ENCODE results near the gene RELN. TPM values are rescaled to one million over a fixed set of nuclear protein-coding genes. Genes with fewer than 3 reads are reported as not detected.

The RELN gene
- total RNA-seq, 1 experiment from 2014 or later = 4.3 TPM

- H3K4me3 Mint-ChIP-seq (ENCODE audit: unreplicated experiment) = no peak overlapping the region
- CTCF ChIA-PET = no interaction called here
- no peaks in the 10 kb centered on the region for H3K4me1 Mint-ChIP-seq (ENCODE audit: low read depth, unreplicated experiment)
- Histone ChIP-seq H3K27me3 (replicated peaks; ENCODE audit: control insufficient read depth, insufficient read depth, low read length) (no peaks in the 10 kb centered on the region), H3K4me1 (no peaks in the 10 kb centered on the region), H3K4me3 (ENCODE audit: low read depth, low read length) (no peak overlapping the region), H3K36me3 (ENCODE audit: control insufficient read depth, insufficient read depth, low read length) (no peaks in the 10 kb centered on the region), H3K9me3 (no peaks in the 10 kb centered on the region)
- DNase-seq = no peak
- no peaks in the 10 kb centered on the region for H3K36me3 Mint-ChIP-seq (ENCODE audit: insufficient read depth, unreplicated experiment)
- H3K27ac Mint-ChIP-seq (ENCODE audit: unreplicated experiment) = no peak overlapping the region
- intact Hi-C loops (cut with micrococcal nuclease; ENCODE audit: unreplicated experiment) = no loop called here
- TF ChIP-seq CTCF (IDR thresholded peaks at IDR 0.05; ENCODE audit: insufficient read depth in 1 of 2, low read depth in 1 of 2, low read length in 1 of 2, severe bottlenecking in 1 of 2, unreplicated experiment in 1 of 2) = no peak
- no peaks in the 10 kb centered on the region for H3K9me3 Mint-ChIP-seq (ENCODE audit: unreplicated experiment)
- POLR2A ChIA-PET = no interaction called here
- no peaks in the 10 kb centered on the region for H3K27me3 Mint-ChIP-seq (ENCODE audit: insufficient read depth, unreplicated experiment)
- BruUV-seq (replicated peaks) = no TSS peak
These were observed 212.0 kb downstream of the RELN start for GRCh38 chr7:103777440-103777839.

- no TSS peak for BruUV-seq (replicated peaks)
- CTCF ChIA-PET = no interaction called here
- Mint-ChIP-seq H3K27ac (ENCODE audit: unreplicated experiment) (no peak overlapping the region), H3K36me3 (ENCODE audit: insufficient read depth, unreplicated experiment) (no peaks in the 10 kb centered on the region), H3K9me3 (ENCODE audit: unreplicated experiment) (no peaks in the 10 kb centered on the region), H3K27me3 (ENCODE audit: insufficient read depth, unreplicated experiment) (no peaks in the 10 kb centered on the region), H3K4me3 (ENCODE audit: unreplicated experiment) (no peak overlapping the region), H3K4me1 (ENCODE audit: low read depth, unreplicated experiment) (no peaks in the 10 kb centered on the region)
- Histone ChIP-seq H3K4me3 (ENCODE audit: low read depth, low read length) (no peak overlapping the region), H3K36me3 (ENCODE audit: control insufficient read depth, insufficient read depth, low read length) (no peaks in the 10 kb centered on the region), H3K27me3 (replicated peaks; ENCODE audit: control insufficient read depth, insufficient read depth, low read length) (no peaks in the 10 kb centered on the region), H3K4me1 (no peaks in the 10 kb centered on the region), H3K9me3 (no peaks in the 10 kb centered on the region)
- POLR2A ChIA-PET = no interaction called here
- no peak for TF ChIP-seq CTCF (IDR thresholded peaks at IDR 0.05; ENCODE audit: insufficient read depth in 1 of 2, low read depth in 1 of 2, low read length in 1 of 2, severe bottlenecking in 1 of 2, unreplicated experiment in 1 of 2)
- intact Hi-C loops (cut with micrococcal nuclease; ENCODE audit: unreplicated experiment) = no loop called here
- DNase-seq = no peak
These were observed 215.7 kb downstream of the RELN start for GRCh38 chr7:103773726-103774125.

GRCh38 chr7:103772171-103772773 is 217.2 kb downstream of the RELN start:
- Mint-ChIP-seq H3K4me1 (ENCODE audit: low read depth, unreplicated experiment) (no peaks in the 10 kb centered on the region), H3K9me3 (ENCODE audit: unreplicated experiment) (no peaks in the 10 kb centered on the region)
- BruUV-seq (replicated peaks) = no TSS peak

More at GRCh38 chr7:103772171-103772773, 217.2 kb downstream of the RELN start:
- no peaks in the 10 kb centered on the region for H3K27me3 ChIP-seq (replicated peaks; ENCODE audit: control insufficient read depth, insufficient read depth, low read length)
- H3K4me3 Mint-ChIP-seq (ENCODE audit: unreplicated experiment) = no peak overlapping the region
- H3K9me3 ChIP-seq = no peaks in the 10 kb centered on the region
- H3K36me3 Mint-ChIP-seq (ENCODE audit: insufficient read depth, unreplicated experiment) = no peaks in the 10 kb centered on the region
- no peak overlapping the region for H3K4me3 ChIP-seq (ENCODE audit: low read depth, low read length)
- no peaks in the 10 kb centered on the region for H3K4me1 ChIP-seq
- intact Hi-C loops (cut with micrococcal nuclease; ENCODE audit: unreplicated experiment) = no loop called here
- TF ChIP-seq CTCF (IDR thresholded peaks at IDR 0.05; ENCODE audit: insufficient read depth in 1 of 2, low read depth in 1 of 2, low read length in 1 of 2, severe bottlenecking in 1 of 2, unreplicated experiment in 1 of 2) = no peak
- no peak for DNase-seq
- ChIA-PET POLR2A (no interaction called here), CTCF (interaction anchor here (0.6 kb wide), 1 partner anchor 135 kb away, joined by 3 read pairs; no protein-coding TSS in a partner anchor)
- no peaks in the 10 kb centered on the region for H3K27me3 Mint-ChIP-seq (ENCODE audit: insufficient read depth, unreplicated experiment)
- no peak overlapping the region for H3K27ac Mint-ChIP-seq (ENCODE audit: unreplicated experiment)
- no peaks in the 10 kb centered on the region for H3K36me3 ChIP-seq (ENCODE audit: control insufficient read depth, insufficient read depth, low read length)
